ENCODE results near the gene RBM17. TPM values are rescaled to one million over a fixed set of nuclear protein-coding genes. Genes with fewer than 3 reads are reported as not detected.

Gene RBM17
- total and polyA plus RNA-seq, 2 of the 4 experiments (the other 2 are of a cell fraction), result 24.6 to 56.7 TPM

DNA sequence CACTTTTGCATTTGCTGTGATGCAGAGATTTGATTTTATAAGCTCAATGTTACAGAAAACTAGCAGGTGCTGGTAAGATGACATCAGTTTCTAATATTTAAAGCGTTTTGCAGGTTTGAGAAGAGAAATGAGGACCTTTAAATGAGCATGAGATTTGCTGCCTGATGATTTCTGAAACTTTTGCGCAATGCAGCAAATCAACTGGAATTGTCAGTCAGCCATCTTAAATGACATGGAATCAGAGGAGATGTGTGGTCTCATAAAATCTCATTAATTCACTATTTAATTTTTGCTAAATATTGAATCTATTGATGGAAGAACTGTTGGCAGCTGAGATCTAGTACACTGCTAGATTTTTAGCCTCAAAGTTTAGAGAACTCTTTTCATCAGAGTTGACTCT, 3.9 kb downstream of the RBM17 start:
- Histone ChIP-seq H2BK15ac (ENCODE audit: low read depth, low read length) (no peak overlapping the region), H3K4me1 (ENCODE audit: control insufficient read depth, insufficient read depth, low read length) (peaks cover 11% of the 10 kb centered on the region), H3K14ac (replicated peaks; ENCODE audit: low read depth, low read length) (no peak overlapping the region), H3K27me3 (ENCODE audit: control insufficient read depth, insufficient read depth, low read length) (no peaks in the 10 kb centered on the region), H4K20me1 (ENCODE audit: insufficient read depth, low read length) (peaks cover 74% of the 10 kb centered on the region), H2BK120ac (ENCODE audit: low read depth, low read length) (no peak overlapping the region), H3K27ac (ENCODE audit: insufficient read depth, low read length) (no peak overlapping the region), H3K23ac (ENCODE audit: low read depth, low read length) (no peak overlapping the region), H2BK20ac (ENCODE audit: low read depth, low read length) (no peak overlapping the region), H3K4ac (ENCODE audit: low read depth, low read length) (no peak overlapping the region), H3K9me1 (ENCODE audit: insufficient read depth, low read length) (peaks cover 9% of the 10 kb centered on the region), H3K9me3 (ENCODE audit: control insufficient read depth, insufficient read depth, low read length) (no peaks in the 10 kb centered on the region), H3K56ac (ENCODE audit: extremely low read depth, insufficient read depth, low read length) (no peak overlapping the region), H3K4me2 (ENCODE audit: low read depth, low read length) (no peak overlapping the region), H4K8ac (ENCODE audit: low read depth in 2 of 2, low read length in 2 of 2) (no peak overlapping the region), H2AK5ac (ENCODE audit: low read depth, low read length) (no peak overlapping the region), H4K5ac (ENCODE audit: low read depth, low read length) (no peak overlapping the region), H3K79me1 (ENCODE audit: low read depth in 1 of 2, low read length in 2 of 2) (peaks cover 7 to 57% of the 10 kb centered on the region in 2 experiments), H3K36me3 (ENCODE audit: control insufficient read depth, insufficient read depth, low read length) (peaks cover under 1% of the 10 kb centered on the region; the same call in 1 of the 2 replicates), H2AK9ac (replicated peaks; ENCODE audit: low read depth, low read length, poor library complexity) (no peak overlapping the region), H3K18ac (ENCODE audit: low read depth, low read length) (no peak overlapping the region), H4K91ac (ENCODE audit: insufficient read depth, low read depth, low read length) (no peak overlapping the region), H2AFZ (replicated peaks; ENCODE audit: low read length, poor library complexity) (no peak overlapping the region), H2BK5ac (ENCODE audit: low read depth, low read length, poor library complexity, severe bottlenecking) (no peak overlapping the region), H3K9ac (ENCODE audit: low read depth, low read length) (no peak overlapping the region), H3K4me3 (ENCODE audit: insufficient read depth, low read depth, low read length) (no peak overlapping the region)
- dilution Hi-C loops (cut with HindIII; ENCODE audit: low sequenced_read_pairs, unreplicated experiment) (no loop called here), intact Hi-C loops (cut with micrococcal nuclease) (no loop called here), in situ Hi-C loops (cut with MboI; ENCODE audit: low sequenced_read_pairs) (no loop called here)
- no CpG with 5 or more reads among the region's 2 CpGs for WGBS, 2 experiments (ENCODE audit: extremely low coverage in 2 of 2, insufficient read length in 1 of 2)
- DNase-seq (no peak), ATAC-seq (ENCODE audit: low read depth) (no peak)
- POLR2A ChIA-PET (ENCODE audit: unreplicated experiment), result no interaction called here
- TF ChIP-seq CEBPB (IDR thresholded peaks at IDR 0.05; ENCODE audit: low read depth, low read length), result peak; percentile 46; the same call in 1 of the 2 replicates
- no peak for TF ChIP-seq RCOR1 (IDR thresholded peaks at IDR 0.05; ENCODE audit: insufficient replicate concordance, low read length)
- CTCF ChIA-PET, result no interaction called here
- no TSS peak for BruUV-seq (replicated peaks)

Data from IMR-90 (cell line).